GM21825 (cell line): Measurements from ENCODE around the gene ADD1.

ENCODE experiments used
- ATAC-seq: cut with Tn5 transposase; IDR thresholded peaks from one replicate; pipeline ENCODE4 v1.9.1; 2021; ENCODE audit warnings: mild to moderate bottlenecking, moderate library complexity; ENCODE audit not compliant: unreplicated experiment

The ADD1 gene

DNA sequence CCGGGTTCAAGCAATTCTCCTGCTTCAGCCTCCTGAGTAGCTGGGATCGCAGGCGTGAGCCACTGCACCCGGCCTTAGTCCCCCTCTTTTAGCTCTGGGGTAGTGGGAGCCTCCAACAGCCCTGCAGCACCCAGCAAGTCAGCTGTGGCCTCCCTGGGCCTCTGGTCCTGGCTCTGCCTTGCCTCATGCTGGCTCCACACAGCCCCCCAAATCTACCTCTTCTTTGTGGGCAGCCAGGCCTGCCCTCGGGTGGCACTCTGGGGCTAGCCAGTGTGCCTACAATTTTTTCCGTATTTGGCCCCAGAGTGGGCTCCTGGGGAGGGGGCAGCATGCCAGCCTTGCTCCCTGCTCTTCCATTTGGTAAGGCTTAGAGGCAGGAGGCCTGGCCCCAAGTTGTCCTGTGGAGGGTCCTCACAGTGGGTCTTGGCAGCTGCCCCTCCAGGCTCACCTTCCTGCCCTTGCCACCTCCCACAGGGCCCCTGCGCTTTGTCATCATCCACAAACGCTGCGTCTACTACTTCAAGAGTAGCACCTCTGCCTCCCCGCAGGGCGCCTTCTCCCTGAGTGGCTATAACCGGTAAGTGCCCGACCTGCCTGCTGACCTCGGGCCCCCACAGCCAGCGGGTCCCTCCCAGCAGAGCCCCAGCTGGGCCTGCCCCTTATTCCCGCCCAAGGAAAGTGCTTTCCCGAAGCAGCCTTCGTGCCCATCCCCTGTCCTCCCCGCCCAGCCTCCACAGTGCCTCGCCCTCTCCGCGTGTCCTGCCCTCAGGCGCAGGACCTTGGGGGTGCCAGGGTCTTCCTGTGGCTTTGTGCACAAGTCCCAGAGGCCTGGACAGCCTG lies 21.0 kb upstream of the ADD1 start:
- ATAC-seq = no peak

DNA sequence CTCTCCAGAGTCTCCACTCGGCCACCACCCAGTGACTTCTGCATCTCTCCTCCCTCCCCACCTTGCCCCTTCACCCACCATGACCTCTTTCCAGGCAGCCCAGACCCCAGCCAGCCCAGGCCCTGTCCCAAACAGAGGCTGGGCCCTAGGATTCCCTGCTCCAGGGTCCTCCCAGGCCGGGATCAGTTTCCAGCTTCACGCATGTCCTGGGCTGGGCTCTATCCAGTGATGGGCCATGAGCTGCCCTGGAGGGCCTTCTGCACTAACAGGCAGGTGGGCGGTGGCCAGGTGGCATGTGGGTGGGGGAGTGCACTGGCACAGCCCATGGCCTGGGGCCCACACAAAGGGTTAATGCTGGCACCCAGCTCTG lies 20.4 kb upstream of the ADD1 start:
- no peak for ATAC-seq

DNA sequence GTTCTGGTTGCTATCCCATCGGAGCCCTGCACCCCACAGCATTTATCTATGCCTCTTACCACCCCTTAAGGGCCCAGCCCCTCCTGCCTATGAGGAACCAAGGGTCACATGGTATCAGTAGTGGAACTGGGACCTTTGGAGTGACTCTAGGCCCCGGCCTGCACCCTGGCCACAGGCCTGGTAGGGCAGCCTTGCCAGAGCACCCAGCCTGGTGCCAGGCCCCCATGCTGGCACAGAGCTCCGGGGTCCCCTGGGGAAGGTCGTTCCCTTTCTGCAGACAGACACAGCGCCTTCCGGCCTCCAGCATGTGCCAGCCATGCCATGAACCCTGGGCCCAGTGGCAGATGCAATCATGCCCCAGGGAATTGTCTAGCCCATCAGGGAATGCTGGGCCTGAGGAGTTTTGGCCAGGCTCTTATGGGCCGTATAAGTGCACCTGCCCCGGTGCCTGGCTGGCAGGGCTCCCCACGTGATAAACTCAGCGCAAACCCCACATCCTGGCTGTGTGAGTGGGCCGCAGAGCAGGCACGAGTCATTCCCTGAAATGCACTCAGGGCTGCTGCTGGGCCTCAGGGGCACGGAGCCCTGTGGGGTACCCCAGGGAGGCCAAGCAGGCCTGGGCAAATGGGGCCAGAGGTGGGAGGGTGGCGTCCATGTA lies 19.8 kb upstream of the ADD1 start:
- ATAC-seq = no peak

DNA sequence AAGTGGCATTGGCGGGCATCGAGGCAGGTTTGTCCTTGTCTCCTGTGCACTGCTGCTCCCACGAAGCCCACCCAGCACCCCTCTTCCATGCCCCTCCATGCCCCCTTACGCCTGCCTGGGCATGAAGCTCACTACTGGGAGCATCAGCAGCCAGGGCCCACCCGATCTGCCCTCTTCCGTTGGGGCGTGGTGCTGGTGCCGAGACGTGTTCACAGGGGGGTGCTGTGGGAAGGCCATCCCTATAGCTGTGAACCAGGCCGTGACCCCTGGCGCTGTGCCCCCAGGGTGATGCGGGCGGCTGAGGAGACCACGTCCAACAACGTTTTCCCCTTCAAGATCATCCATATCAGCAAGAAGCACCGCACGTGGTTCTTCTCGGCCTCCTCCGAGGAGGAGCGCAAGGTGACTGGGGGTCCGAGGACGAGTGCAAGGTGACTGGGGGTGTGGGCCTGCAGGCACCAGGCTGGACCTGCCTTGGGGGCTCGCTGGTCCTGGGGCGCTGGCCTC lies 19.3 kb upstream of the ADD1 start:
- ATAC-seq = no peak

DNA sequence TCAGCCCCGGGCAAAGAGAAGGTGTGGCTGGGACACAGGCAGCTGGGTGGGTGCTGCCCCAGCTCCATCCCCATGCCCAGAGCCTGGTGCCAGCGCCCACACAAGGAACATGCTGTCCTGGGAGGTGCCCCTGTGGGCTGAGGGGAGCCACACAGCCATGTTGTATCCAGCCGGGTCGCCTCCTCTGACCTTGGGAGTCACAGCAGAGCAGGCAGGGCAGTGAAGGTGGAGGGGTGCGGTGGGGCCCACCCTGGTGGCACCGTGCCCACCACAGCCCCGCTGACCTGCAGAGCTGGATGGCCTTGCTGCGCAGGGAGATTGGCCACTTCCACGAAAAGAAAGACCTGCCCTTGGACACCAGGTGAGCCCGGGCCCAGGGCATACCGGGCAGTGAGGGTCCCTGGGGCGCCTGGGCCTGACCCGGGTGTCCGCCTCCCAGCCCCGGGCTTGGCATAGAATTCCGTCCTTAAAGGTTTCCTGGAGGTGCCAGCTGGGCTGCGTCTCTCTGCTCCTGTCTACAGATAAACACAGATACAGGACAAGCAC lies 18.7 kb upstream of the ADD1 start:
- no peak for ATAC-seq

DNA sequence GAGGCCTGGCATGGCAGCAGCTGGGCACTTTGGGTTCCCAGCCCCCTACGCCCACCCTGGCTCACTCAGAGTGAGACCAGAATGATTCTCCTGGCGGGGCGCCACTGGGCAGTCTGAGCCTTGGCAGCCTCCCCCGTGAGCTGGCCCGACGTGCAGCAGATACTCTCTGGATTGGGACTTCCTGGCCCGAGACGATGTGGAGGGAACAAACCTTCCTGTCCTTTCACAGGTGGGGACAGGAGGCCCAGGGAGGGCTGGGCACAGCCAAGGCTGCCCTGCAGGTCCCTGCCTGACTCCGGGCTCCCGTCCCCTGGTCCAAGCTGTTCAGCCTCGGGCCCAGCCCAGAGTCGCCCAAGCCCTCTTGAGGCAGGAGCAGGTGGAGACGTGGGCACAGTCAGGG lies 17.9 kb upstream of the ADD1 start:
- no peak for ATAC-seq

DNA sequence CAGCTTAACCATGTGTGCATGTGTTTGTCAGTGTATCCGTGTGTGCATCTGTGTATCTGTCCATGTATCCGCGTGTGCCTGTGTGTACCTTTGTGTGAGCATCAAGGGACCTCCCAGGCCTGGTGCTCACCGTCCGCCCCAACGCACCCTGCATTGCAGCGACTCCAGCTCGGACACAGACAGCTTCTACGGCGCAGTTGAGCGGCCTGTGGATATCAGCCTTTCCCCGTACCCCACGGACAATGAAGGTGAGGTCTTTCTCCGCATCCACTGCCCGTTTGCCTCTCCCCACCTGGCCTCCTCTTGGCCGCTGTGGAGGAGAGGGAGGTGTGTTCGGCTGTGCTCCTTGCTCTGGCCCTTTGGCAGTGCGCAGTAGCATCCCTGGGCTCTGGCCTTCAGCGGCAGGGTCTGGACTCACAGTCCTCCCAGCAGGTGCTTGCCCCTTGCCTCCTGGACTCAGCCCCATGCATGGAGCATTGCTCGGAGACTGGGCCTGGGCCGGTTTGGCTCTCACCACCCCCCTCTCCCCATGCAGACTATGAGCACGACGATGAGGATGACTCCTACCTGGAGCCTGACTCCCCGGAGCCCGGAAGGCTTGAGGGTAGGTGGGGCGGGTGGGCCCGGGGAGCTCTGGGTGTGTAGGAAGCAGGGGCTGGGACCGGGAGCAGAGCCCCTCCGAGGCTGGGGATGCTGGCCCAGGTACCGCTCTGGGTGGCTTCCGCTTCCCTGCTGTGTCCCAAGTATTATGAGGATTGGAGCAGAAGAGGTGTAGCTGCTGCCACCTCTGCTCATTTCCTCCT lies 16.4 kb upstream of the ADD1 start:
- ATAC-seq = no peak

DNA sequence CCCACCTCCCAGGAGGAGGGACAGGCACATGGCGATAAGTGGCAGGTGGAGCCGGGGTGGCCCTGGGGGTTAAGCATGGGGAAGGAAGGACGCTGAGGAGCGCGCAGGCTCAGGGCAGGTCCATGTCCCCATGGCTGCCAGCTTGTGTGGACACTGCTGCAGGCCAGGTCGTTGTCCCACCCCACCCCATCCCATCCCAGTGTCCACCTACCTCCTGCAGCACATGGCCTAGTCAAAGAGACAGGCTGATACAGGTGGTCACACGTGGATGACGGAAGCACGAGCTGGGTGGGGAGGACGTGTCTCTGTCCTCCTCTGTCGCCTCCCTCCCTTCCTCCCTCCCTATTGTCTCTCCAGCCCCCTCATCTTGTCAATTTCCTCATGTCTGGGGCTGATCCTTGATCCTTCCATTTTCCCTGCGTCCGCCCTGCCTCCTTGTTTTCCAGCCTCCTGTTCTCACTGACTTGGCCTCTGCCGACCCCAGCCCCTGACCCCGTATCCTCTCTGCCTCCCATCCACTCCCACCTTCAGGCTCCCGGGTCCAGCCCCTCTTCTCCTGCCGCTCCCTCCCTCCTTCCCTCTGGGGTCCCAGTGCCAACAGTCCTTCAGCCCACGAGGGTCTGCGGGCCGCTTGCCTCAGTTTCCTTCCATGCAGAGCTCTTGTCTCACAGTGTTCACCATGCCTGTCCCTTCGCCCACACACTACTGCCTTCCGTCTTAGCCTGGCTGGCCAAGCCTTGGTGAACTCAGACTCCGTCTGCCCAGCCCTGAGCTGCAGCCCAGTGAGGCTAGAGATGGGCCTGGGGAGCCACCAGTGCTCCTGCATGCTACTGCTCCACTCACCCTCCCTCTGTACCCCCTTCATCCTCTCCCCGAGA lies 15.5 kb upstream of the ADD1 start:
- ATAC-seq = no peak

DNA sequence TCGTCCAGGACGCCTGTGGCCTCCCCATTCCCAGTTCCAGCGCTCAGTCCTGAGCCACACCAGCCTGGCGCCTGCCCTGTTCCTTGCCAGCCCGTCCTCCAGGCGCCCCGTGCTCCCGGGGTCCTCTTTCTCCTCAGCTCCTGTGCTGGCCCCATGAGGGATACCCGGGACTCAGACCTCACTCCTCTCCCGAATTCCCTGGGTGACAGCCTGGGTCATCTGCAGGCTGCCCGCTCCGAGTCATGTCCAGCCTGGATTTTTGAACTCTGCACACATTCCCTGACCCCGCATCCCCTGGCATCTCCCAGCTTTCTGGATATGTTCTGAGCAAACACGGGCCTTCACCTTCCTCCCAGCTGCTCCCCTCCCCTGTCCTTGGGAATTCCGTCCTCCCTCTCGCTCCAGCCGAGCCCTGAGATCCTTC lies 14.9 kb upstream of the ADD1 start:
- no peak for ATAC-seq

DNA sequence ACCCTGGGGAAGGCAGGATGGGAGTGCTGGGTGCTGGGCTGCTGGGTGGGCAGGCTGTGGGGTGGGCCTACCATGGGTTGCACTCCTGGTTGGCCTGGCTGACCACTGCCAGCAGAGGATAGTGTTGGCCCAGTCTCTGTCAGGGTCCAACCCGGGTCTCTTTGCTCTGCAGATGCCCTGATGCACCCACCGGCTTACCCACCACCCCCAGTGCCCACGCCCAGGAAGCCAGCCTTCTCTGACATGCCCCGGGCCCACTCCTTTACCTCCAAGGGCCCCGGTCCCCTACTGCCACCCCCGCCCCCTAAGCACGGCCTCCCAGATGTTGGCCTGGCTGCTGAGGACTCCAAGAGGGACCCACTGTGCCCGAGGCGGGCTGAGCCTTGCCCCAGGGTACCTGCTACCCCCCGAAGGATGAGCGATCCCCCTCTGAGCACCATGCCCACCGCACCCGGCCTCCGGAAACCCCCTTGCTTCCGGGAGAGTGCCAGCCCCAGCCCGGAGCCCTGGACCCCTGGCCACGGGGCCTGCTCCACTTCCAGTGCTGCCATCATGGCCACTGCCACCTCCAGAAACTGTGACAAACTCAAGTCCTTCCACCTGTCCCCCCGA lies 14.2 kb upstream of the ADD1 start:
- no peak for ATAC-seq

DNA sequence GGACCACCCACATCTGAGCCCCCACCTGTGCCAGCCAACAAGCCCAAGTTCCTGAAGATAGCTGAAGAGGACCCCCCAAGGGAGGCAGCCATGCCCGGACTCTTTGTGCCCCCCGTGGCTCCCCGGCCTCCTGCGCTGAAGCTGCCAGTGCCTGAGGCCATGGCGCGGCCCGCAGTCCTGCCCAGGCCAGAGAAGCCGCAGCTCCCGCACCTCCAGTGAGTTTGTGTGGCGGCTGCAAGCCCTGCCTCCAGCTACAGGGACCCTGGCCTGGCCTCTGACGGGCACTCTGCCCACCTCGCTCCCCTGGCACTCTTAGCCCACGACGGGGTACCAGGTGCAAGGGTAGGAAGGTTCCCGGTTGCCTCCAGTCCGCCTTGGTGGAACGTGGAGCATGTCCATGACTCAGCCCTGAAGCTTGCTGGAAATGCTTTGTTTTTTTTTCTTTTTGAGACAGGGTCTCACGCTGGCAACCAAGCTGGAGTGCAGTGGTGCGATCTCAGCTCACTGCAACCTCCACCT lies 13.7 kb upstream of the ADD1 start:
- ATAC-seq = no peak

DNA sequence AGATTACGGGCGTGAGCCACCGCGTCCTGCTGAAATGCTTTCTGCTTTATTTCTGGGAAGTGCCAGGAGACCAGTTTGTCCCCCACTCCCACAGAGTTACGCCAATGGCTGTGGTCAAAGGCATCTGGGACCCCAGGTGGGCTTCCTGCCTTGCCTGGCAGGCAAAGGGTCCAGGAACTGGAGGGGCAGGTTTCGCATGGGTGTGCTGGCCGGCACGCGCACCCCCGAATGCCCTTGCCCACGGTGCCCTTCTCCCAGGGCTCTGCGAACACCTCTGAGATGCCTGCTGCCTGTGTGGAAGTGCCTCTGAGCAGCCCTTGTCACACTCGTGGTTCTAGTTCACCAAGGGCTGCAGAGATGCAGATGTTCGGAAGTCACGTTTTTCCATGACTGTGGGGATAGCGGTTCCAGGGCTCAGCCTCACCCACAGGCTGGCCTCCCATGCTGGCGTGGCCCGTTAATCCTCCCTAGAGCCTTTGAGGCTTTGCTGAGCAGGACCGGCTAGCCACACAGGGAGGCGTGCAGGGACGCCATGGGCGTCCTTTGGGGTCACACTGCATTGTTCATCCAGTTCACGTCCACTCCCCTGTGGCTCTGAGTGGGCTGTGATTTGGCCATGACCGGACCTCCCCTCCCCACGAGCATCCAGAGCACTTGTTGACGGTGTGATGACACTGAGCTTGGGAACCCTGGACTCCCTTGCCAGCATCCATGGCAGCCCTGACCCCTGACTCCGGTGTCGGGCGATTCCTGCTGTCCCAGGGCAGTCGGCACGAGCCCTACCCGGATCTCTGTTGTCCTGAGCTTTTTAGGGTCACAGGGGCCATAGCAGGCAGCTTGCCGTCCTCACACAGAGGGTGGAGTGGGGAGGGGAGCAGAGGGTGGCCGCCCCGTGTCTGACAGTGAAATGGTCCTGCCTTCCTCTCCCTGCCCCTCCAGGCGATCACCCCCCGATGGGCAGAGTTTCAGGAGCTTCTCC lies 12.7 kb upstream of the ADD1 start:
- no peak for ATAC-seq

DNA sequence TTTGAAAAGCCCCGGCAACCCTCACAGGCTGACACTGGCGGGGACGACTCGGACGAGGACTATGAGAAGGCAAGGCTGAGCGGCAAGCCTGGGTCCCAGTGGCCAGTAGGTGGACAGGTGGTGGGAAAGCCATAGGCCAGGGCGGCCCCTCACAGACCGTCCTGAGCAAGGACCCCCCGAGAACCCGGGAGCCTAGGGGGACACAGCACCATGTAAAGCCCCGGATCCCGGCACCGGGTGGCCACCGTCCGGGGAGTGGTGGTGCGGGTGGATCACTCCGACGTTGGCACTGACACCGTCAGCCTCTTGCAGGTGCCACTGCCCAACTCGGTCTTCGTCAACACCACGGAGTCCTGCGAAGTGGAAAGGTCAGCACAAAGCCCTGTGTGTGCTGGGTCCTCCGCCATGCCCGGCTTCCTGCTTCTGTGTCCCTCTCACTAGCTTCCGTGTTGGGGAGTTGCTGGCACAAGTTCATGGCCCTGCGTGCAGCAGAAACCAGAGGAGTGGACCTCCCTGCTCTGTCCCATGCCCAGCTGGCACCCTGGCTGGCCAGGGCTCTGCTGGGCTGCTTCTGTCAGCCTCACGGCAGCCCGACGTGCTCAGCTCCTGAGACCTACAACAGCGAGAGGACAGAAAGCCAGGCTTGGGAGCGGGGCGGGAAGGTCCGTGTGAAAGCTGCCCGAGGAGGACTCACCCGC lies 11.9 kb upstream of the ADD1 start:
- ATAC-seq = no peak

DNA sequence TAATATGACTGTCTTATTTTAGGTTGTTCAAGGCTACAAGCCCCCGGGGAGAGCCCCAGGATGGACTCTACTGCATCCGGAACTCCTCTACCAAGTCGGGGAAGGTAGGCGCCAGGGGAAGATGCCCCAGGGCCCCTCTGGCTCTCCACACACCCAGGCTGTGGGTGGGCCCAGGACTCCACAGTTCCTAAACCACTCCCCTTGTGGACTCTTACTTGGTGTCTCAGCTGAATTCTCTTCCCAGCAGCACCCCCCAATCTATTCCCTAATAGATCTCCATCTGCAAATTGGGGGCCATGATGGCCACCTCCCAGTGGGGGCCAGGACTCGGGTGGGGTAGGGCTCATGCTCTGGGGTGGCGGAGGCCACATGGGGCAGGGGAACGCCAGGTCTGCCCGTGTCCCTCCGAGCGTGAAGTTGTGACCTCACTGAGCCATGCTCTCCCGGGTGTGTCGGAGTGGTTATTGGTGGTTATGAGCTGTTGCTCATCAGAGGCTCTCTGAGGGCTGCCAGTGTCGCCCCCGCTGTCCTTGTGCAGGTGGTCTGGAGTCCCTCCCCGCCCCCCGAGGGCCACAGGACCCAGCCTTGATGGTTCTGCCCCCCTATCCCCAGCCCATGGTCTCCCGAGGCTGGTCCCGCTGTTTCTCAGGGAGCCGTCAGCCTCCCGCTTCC lies 11.2 kb upstream of the ADD1 start:
- ATAC-seq = peak; percentile 54

DNA sequence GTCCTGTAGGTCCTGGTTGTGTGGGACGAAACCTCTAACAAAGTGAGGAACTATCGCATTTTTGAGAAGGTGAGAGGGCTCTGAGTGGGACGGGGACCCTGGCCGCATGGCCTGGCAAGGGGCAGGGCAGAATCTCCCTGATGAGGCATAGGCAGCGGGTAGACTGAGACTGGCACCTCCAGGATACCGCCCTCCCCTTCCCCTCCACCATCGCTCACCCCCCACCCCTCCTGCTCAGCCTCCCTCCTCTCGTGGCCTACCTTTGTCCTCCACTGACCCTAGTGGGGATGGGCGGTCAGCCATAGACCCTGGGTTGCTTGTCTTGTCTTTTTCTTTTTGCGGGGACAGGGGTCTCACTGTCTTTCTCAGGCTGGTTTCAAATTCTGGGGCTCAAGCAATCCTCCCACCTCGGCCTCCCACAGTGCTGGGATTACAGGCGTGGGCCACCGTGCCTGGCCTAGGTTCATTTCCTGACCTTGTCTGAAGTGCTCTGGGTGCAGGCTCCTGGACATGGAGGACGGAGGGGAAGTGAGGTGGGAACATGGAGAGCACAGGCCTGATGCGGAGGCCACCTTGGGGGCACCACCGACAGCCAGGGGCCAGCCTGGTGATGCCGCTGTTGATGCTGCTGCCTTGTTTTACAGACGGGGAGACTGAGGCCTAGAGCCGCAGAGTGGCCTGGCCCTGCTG lies 10.5 kb upstream of the ADD1 start:
- ATAC-seq = peak; percentile 3

DNA sequence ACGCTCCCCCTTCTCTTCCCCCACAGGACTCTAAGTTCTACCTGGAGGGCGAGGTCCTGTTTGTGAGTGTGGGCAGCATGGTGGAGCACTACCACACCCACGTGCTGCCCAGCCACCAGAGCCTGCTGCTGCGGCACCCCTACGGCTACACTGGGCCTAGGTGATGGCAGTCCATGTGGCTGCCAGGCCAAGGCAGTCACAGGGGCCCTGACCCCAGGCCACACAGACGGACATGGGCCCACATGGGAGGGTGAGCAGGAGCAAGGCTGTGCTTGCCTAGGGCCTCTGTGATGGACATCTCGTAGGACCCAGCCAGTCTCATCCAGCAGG lies 10.0 kb upstream of the ADD1 start:
- ATAC-seq = no peak
